Measurements from ENCODE around the gene ZBTB20. TPM values are rescaled to one million over a fixed set of nuclear protein-coding genes. Genes with fewer than 3 reads are reported as not detected.

The ZBTB20 gene
- total and polyA plus RNA-seq, 2 experiments from 2014 or later: 15.7 to 37.3 TPM

DNA sequence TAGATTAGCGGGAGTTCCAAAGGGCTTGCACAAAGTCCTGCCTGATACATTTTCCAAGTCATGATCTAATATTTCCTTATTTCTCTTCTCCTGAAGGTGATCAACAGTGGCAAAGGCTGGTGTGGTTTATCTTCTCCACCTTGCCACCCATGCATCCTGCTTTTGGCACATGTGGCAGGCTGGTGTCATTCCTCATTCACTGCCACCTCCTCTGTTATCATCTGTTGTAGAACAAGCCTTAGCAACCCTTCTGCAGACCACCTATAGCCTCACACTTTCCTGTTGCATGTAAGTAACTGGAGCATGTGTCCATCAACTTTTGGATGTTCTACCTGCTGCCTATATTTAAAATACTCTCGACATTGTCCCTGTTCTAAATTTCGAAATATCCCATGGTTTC is 294.1 kb downstream of the ZBTB20 start:
- DNase-seq (ENCODE audit: low read depth in 1 of 2, low spot score in 1 of 2): no peak
- Histone ChIP-seq H3K27me3 (no peaks in the 10 kb centered on the region), H3K4me3 (no peak overlapping the region), H3K4me1 (ENCODE audit: low read depth) (no peaks in the 10 kb centered on the region), H3K9me3 (ENCODE audit: low read depth) (no peaks in the 10 kb centered on the region), H3K36me3 (no peaks in the 10 kb centered on the region), H3K27ac (no peak overlapping the region)
- TF ChIP-seq CTCF (IDR thresholded peaks at IDR 0.05; ENCODE audit: low read depth, low read length): no peak

- H3K4me1 ChIP-seq (ENCODE audit: low read depth): no peaks in the 10 kb centered on the region
- H3K36me3 ChIP-seq: no peaks in the 10 kb centered on the region
- H3K9me3 ChIP-seq (ENCODE audit: low read depth): no peaks in the 10 kb centered on the region
- H3K27me3 ChIP-seq: no peaks in the 10 kb centered on the region
- no peak for TF ChIP-seq CTCF (IDR thresholded peaks at IDR 0.05; ENCODE audit: low read depth, low read length)
- H3K4me3 ChIP-seq: no peak overlapping the region
- DNase-seq (ENCODE audit: low read depth in 1 of 2, low spot score in 1 of 2): no peak
- no peak overlapping the region for H3K27ac ChIP-seq
Observed at GRCh38 chr3:114850898-114851297, 296.2 kb downstream of the ZBTB20 start.

DNA sequence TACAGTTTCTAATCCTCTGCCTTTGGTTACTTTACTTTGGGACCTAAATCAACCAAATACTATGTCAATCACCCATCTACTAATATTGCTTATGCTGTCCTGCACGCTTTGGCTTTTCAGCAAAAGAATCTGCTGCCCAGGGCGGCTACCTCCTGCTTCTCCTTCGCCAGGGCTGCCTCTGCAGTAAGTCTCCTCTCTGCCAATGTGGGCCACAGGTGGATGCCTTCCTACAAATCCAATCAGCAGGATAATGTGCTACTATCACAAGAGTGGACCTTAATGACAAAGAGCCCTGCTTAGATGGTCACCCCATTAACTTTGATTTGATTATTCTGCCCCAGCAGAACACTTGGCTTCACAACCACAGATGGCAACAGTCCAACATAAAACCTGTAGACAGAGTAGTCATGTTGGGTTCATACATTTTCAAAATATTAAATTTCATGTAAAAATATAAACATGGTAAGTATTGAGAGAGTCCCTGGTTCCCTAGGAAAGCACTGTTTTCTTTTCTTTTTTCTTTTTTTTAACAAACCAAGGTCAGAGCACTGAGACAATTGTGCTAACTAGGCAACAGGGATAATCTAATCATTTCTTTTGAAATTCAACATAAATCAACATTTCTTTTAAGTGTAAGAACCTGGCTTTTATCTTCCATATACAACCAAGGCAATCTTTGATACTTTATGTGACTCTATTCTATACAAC is 298.3 kb downstream of the ZBTB20 start:
- Histone ChIP-seq H3K9me3 (ENCODE audit: low read depth) (no peaks in the 10 kb centered on the region), H3K27ac (no peak overlapping the region), H3K4me1 (ENCODE audit: low read depth) (no peaks in the 10 kb centered on the region), H3K4me3 (no peak overlapping the region), H3K36me3 (no peaks in the 10 kb centered on the region), H3K27me3 (no peaks in the 10 kb centered on the region)
- TF ChIP-seq CTCF (IDR thresholded peaks at IDR 0.05; ENCODE audit: low read depth, low read length): no peak
- DNase-seq (ENCODE audit: low read depth in 1 of 2, low spot score in 1 of 2): no peak

- Histone ChIP-seq H3K36me3 (no peaks in the 10 kb centered on the region), H3K27me3 (no peaks in the 10 kb centered on the region), H3K9me3 (ENCODE audit: low read depth) (no peaks in the 10 kb centered on the region), H3K27ac (no peak overlapping the region), H3K4me1 (ENCODE audit: low read depth) (no peaks in the 10 kb centered on the region), H3K4me3 (no peak overlapping the region)
- TF ChIP-seq CTCF (IDR thresholded peaks at IDR 0.05; ENCODE audit: low read depth, low read length): no peak
- DNase-seq (ENCODE audit: low read depth in 1 of 2, low spot score in 1 of 2): no peak
Observed at GRCh38 chr3:114848082-114848481, 299.0 kb downstream of the ZBTB20 start.

DNA sequence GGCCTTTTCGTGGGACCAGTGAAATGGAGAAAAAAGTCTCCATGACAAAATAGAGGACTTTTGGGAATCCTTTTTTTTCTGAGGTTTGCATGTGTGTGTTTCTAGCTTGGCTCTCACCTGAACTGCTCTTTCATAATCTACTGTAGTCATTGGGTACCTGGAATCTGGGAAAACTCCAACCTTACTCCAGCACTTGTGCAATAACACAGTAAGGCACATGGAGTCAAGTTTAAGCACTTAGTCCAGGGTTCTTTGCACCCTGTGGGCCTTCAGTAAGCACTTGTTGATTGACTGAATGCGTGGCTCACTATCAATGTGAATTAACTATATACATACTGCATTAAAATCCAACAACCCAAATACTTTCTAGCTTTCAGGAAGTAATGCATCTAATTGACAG is 299.5 kb downstream of the ZBTB20 start:
- Histone ChIP-seq H3K4me3 (no peak overlapping the region), H3K4me1 (ENCODE audit: low read depth) (no peaks in the 10 kb centered on the region), H3K36me3 (no peaks in the 10 kb centered on the region), H3K9me3 (ENCODE audit: low read depth) (no peaks in the 10 kb centered on the region), H3K27me3 (no peaks in the 10 kb centered on the region), H3K27ac (no peak overlapping the region)
- TF ChIP-seq CTCF (IDR thresholded peaks at IDR 0.05; ENCODE audit: low read depth, low read length): no peak
- no peak for DNase-seq (ENCODE audit: low read depth in 1 of 2, low spot score in 1 of 2)
